Large intestine (tissue), 3 donors: ENCODE results near the gene VGLL1. TPM values are rescaled to one million over a fixed set of nuclear protein-coding genes. Genes with fewer than 3 reads are reported as not detected.

Experiments
- DNase-seq, 2 donors: peaks; one replicate each; pipeline versions ENCODE4 v3.0.0 to v3.0.0-alpha.2; 2013
- H3K27ac ChIP-seq: one replicate; pipeline ENCODE4 v1.5.1; 2013; ENCODE audit warnings: low read length
- H3K27me3 ChIP-seq: 2 replicates; pipeline ENCODE4 v1.6.1; 2013; ENCODE audit warnings: low read length; ENCODE audit not compliant: control insufficient read depth, insufficient read depth
- H3K36me3 ChIP-seq: 2 replicates; pipeline ENCODE4 v1.6.1; 2013; ENCODE audit warnings: low read length; ENCODE audit not compliant: control insufficient read depth, insufficient read depth
- H3K4me1 ChIP-seq: one replicate; pipeline ENCODE4 v1.6.1; 2013; ENCODE audit warnings: low read length; ENCODE audit not compliant: control insufficient read depth, insufficient read depth
- H3K4me3 ChIP-seq: one replicate; pipeline ENCODE4 v1.5.1; 2013; ENCODE audit warnings: low read length
- H3K9me3 ChIP-seq: one replicate; pipeline ENCODE4 v1.6.1; 2013; ENCODE audit warnings: mild to moderate bottlenecking, low read depth, low read length, moderate library complexity; ENCODE audit not compliant: control insufficient read depth
- WGBS: methylation state at CpG from one replicate; pipeline ENCODE4 v1.1.5; 2013; ENCODE audit warnings: low lambda C conversion rate; ENCODE audit not compliant: insufficient coverage; 5-methylcytosine and 5-hydroxymethylcytosine counted together
- polyA plus RNA-seq: library from polyadenylated mRNA; unstranded; fragments of 120-200 nt; gene quantifications from one replicate; pipeline ENCODE4 v1.2.1, GENCODE V29; 2013

The VGLL1 gene
- polyA plus RNA-seq, 1 donor: not detected

DNA sequence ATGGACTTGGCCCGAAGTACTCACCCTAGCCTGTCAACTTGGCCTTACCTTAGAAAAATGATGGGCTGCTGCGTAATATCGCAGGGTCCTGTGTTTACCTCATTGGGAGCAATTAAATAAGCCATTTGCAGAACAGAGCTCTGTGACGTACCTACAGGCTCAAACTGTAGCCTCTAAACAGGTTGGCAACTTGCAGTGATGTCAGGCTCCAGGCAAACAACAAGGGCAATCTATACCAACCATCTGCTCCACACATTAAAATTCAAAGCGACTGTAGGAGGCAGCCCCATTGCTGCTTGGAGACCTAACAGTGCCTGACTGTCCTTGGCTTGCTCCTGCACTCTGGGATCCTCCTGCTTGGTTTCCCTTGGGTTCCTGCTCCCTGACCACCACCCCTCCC lies 17.2 kb downstream of the VGLL1 start:
- no peaks in the 10 kb centered on the region for H3K27me3 ChIP-seq
- H3K4me1 ChIP-seq: no peaks in the 10 kb centered on the region
- no peaks in the 10 kb centered on the region for H3K9me3 ChIP-seq
- DNase-seq: no peak
- no peak overlapping the region for H3K27ac ChIP-seq
- whole genome bisulfite sequencing: no CpG with 5 or more reads among the region's 5 CpGs
- no peaks in the 10 kb centered on the region for H3K36me3 ChIP-seq
- H3K4me3 ChIP-seq: no peak overlapping the region

DNA sequence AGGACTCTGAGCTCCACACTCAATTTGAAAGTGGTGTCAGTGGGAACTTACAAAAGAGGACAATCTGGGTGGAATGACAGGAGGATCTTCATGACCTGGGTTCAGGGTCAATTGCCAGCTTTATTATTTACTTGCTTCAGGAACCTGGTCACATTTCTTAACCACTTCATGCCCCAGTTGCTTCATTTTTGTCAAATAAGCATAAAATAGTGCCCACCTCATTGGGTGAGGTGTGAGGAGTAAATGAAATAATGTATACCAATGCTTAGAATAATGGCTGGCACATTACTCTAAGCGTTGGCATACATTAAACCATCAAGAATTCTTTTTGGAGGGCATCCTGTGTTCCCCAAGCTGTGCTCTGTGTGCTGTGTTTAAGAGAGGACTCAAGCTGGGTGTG lies 19.4 kb downstream of the VGLL1 start:
- H3K27me3 ChIP-seq: no peaks in the 10 kb centered on the region
- no peaks in the 10 kb centered on the region for H3K4me1 ChIP-seq
- H3K27ac ChIP-seq: no peak overlapping the region
- no peak overlapping the region for H3K4me3 ChIP-seq
- no peaks in the 10 kb centered on the region for H3K36me3 ChIP-seq
- no peak for DNase-seq
- WGBS: no CpG with 5 or more reads among the region's 1 CpG
- H3K9me3 ChIP-seq: no peaks in the 10 kb centered on the region

DNA sequence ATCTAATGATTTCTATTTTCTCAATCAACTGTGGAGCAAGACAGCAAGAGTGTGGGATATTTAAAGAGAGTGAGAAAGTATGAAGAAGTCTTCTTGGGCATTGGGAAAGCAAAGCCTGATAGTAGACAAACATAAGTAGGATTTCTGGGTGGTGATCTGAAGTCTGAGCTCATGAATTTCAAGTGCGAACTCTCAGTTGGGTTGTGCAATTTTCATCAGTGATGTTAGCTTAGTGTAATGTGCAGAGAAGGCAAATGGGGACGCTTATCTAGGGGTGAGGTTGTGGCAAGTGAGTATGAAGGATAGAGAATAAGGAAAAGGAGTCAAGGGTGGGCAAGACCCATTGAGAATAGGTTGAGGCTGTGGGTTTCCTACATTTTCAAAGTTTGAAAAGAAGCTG lies 23.7 kb downstream of the VGLL1 start:
- Histone ChIP-seq H3K36me3 (no peaks in the 10 kb centered on the region), H3K27ac (no peak overlapping the region), H3K9me3 (no peaks in the 10 kb centered on the region), H3K27me3 (no peaks in the 10 kb centered on the region), H3K4me1 (no peaks in the 10 kb centered on the region), H3K4me3 (no peak overlapping the region)
- no peak for DNase-seq
- WGBS: no CpG with 5 or more reads among the region's 2 CpGs

DNA sequence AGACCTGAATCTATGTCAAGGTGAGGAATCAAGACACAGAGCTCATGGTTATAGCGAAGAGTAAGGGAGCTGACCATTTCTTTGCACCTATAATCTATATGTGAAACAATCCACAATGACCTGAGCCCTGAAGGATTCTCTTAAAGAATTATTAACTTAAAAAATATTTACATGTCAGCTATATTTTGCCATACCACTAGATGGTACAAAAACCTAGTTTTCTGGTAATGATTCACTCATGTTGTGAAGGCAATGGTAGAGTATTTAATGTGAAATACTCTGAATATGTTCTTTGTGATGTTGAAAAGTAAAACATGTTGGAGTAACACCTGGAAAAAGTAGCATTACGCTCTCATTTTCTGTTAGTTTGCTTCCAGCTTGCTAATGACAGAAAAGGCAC lies 40.0 kb downstream of the VGLL1 start:
- WGBS: 100% methylated on average over 1 of the region's 2 CpGs
- Histone ChIP-seq H3K4me3 (no peak overlapping the region), H3K27ac (no peak overlapping the region), H3K4me1 (no peaks in the 10 kb centered on the region), H3K36me3 (no peaks in the 10 kb centered on the region), H3K27me3 (no peaks in the 10 kb centered on the region), H3K9me3 (no peaks in the 10 kb centered on the region)
- DNase-seq: no peak

DNA sequence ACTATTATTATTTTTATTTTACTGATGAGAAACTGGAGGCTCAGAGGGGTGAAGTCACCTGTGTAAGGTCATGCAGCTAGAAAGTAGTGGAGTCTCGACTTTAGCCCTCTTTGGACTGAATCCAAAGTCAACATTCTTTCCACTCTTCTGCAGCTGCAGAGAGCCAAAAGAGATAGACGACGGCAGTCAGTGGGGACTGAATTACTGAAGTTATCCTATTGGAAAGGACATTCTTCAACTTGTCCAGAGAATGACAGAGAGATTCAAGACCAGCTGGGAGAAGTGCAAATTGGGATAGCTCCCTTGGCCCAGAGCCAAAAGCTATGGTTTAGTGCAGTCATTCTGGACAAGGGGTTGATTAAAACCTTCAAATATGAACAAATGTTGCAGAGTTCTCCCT lies 42.5 kb downstream of the VGLL1 start:
- Histone ChIP-seq H3K4me3 (no peak overlapping the region), H3K27me3 (no peaks in the 10 kb centered on the region), H3K27ac (no peak overlapping the region), H3K9me3 (no peaks in the 10 kb centered on the region), H3K4me1 (no peaks in the 10 kb centered on the region), H3K36me3 (no peaks in the 10 kb centered on the region)
- no CpG with 5 or more reads among the region's 3 CpGs for WGBS
- DNase-seq: peak in 1 of 2 donors; percentile 41

DNA sequence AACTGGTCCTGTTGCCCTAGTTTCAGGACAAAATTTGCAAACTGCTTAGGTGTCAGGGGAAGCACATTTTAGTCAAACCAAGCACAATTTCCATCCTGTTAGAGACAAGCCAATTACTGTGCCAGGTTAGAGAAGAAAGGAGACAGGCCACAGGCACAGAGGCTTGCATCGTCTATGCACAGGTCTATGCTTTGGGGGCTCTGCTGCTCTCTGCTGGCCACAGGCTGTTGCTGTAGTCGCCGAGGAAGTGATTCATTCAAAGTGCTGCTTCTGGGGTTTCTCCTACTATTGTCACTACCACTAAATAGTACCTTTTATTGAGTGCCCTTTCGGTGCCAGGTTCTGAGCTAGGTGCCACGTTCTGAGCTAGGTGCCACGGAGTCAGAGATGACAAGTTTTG lies 45.5 kb downstream of the VGLL1 start:
- no CpG with 5 or more reads among the region's 6 CpGs for WGBS
- no peaks in the 10 kb centered on the region for H3K4me1 ChIP-seq
- H3K27ac ChIP-seq: no peak overlapping the region
- DNase-seq: peak; percentile 8 to 14
- no peaks in the 10 kb centered on the region for H3K27me3 ChIP-seq
- no peaks in the 10 kb centered on the region for H3K9me3 ChIP-seq
- H3K4me3 ChIP-seq: no peak overlapping the region
- H3K36me3 ChIP-seq: no peaks in the 10 kb centered on the region

DNA sequence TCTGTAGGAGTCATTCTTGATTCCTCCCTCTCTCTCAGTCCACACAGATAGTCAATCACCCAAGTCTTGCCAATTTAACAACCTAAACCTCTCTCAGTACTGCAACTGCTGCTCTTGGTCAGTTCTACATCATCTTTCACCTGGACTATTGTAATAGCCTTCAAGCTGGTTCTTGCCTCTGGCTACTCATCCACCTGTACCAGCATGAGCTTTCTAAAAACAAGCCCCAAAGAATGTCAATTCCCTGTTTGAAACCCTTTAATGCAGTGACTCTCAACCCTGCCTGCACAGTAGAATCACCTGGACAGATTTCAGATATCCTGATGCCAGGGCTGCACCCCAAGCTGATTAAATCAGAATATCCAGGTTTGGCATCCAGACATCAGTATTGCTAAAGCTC lies 48.3 kb downstream of the VGLL1 start:
- Histone ChIP-seq H3K9me3 (no peaks in the 10 kb centered on the region), H3K4me3 (no peak overlapping the region), H3K36me3 (no peaks in the 10 kb centered on the region), H3K27ac (no peak overlapping the region), H3K27me3 (no peaks in the 10 kb centered on the region), H3K4me1 (no peaks in the 10 kb centered on the region)
- DNase-seq: no peak

DNA sequence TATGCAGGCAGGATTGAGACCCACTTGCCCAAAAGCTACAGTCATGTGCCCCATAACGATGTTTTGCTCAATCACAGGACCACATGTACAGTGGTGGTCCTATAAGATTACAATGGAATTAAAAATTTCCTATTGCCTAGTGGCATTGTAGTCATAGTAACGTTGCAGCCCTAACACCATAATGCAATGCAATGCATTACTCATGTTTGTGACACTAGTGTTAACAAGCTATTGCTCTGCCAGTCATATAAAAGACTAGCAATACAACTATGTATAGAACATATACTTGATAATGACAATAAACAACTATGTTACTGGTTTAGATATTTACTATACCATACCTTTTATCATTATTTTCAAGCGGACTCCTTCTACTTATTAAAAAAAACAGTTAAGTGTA lies 50.6 kb downstream of the VGLL1 start:
- WGBS: no CpG with 5 or more reads among the region's 3 CpGs
- no peak for DNase-seq
- Histone ChIP-seq H3K9me3 (no peaks in the 10 kb centered on the region), H3K4me3 (no peak overlapping the region), H3K4me1 (no peaks in the 10 kb centered on the region), H3K27ac (no peak overlapping the region), H3K27me3 (no peaks in the 10 kb centered on the region), H3K36me3 (no peaks in the 10 kb centered on the region)

DNA sequence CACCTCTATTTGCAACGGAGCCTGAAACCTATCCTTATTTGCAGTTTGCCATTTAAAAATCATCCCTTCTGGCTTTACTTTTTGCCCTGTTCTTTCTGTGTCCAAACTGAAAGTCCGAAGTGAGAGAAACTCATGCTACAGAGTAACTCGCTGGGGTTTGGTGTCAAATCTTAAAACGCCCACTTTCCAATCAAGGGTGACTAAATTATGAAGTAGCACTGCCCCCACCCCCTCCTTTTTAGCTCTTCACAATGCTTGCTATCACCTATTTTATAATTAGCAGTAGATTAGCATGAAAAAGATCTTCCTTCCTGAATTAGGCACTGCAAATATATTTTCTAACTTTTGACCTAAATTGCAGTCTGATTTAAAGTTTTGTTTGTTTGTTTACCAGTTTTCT lies 52.5 kb downstream of the VGLL1 start:
- H3K36me3 ChIP-seq: no peaks in the 10 kb centered on the region
- no peaks in the 10 kb centered on the region for H3K27me3 ChIP-seq
- H3K4me1 ChIP-seq: no peaks in the 10 kb centered on the region
- WGBS: no CpG with 5 or more reads among the region's 4 CpGs
- no peak for DNase-seq
- H3K4me3 ChIP-seq: no peak overlapping the region
- no peak overlapping the region for H3K27ac ChIP-seq
- H3K9me3 ChIP-seq: no peaks in the 10 kb centered on the region

DNA sequence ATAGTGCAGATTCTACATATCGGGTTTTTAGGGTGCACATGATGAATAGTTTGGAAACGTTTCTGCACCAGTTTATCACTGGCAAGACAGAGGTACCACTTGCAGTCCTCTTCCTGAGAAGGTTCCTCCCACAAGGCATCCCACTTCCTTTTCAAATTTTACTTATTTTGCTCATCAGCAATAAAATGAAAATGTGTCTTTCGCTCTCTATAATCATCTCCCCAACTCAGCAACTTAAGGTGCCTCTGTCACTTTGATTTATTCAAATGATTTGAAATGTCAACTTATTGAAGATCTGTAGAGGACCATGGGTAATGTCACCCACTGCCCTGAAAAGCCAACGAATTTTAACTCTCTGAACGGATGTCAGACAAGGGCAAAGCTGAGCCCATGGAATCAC lies 53.2 kb downstream of the VGLL1 start:
- H3K9me3 ChIP-seq: no peaks in the 10 kb centered on the region
- H3K4me3 ChIP-seq: no peak overlapping the region
- whole genome bisulfite sequencing: no CpG with 5 or more reads among the region's 5 CpGs
- H3K27me3 ChIP-seq: no peaks in the 10 kb centered on the region
- no peak overlapping the region for H3K27ac ChIP-seq
- DNase-seq: no peak
- no peaks in the 10 kb centered on the region for H3K36me3 ChIP-seq
- H3K4me1 ChIP-seq: no peaks in the 10 kb centered on the region

DNA sequence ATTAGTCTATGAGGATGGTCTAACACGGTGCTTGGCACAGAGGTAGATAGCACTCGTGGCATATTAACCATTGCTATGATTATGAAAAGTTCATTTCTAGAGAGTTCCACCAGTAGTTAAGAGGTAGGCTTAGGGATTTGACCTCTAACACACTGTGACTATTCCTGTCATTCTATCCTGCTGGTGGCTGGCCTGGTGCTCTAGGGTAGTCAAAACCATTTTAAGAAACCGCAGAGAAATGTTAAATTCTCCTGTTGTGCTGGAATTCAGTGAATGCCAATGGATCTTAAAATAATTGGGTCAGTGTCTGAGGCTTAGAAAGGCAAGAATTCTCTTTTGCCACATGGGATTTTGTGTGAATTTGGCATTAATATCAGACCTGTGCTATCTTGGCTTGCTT lies 53.9 kb downstream of the VGLL1 start:
- H3K27ac ChIP-seq: no peak overlapping the region
- no peaks in the 10 kb centered on the region for H3K9me3 ChIP-seq
- no peaks in the 10 kb centered on the region for H3K27me3 ChIP-seq
- H3K4me1 ChIP-seq: no peaks in the 10 kb centered on the region
- no peaks in the 10 kb centered on the region for H3K36me3 ChIP-seq
- no CpG with 5 or more reads among the region's 3 CpGs for WGBS
- no peak for DNase-seq
- H3K4me3 ChIP-seq: no peak overlapping the region
